K562 (cell line): ENCODE data around the gene FGF13.

ENCODE experiments used
- EP300 ChIP-seq: IDR thresholded peaks from 2 replicates; pipeline ENCODE4 v1.6.1; 2012; ENCODE audit warnings: low read length, improper control_type of control experiment
- LARP7 ChIP-seq: fragments of 450-650 bp; IDR thresholded peaks from 2 replicates; pipeline ENCODE4 v1.6.1; 2016
- NCOA1 ChIP-seq: fragments of 450-650 bp; IDR thresholded peaks from 2 replicates; pipeline ENCODE4 v1.6.1; 2016; ENCODE audit warnings: low read depth
- POLR2A ChIP-seq: fragments of 450-650 bp; conservative IDR thresholded peaks from 2 replicates; pipeline ENCODE4 v1.6.1; 2016
- POLR2AphosphoS5 ChIP-seq: IDR thresholded peaks from 2 replicates; pipeline ENCODE4 v1.6.1; 2011; ENCODE audit warnings: mild to moderate bottlenecking, low read depth, low read length, moderate library complexity; ENCODE audit not compliant: control insufficient read depth, insufficient read depth
- TBL1XR1 ChIP-seq, 2 experiments: IDR thresholded peaks; 2 replicates each; pipeline ENCODE4 v1.6.1; 2012; ENCODE audit warnings: improper control_type of control experiment in 2 of 2, low read length in 2 of 2, mild to moderate bottlenecking in 1 of 2
- USF2 ChIP-seq: sonication (generic); formaldehyde crosslinking; IDR thresholded peaks from 2 replicates; pipeline ENCODE4 v1.5.0; 2020; ENCODE audit warnings: missing genetic modification reagents
- ZNF76 ChIP-seq: fragments of 250-450 bp; sonication (Bioruptor Pico); IDR thresholded peaks from 2 replicates; pipeline ENCODE4 v1.4.0; 2020; ENCODE audit warnings: mild to moderate bottlenecking, moderate library complexity, borderline replicate concordance
- TF ChIP-seq, protein P1 (sequence below): sonication (generic); formaldehyde crosslinking; IDR thresholded peaks from 2 replicates; pipeline ENCODE4 v1.8.1; 2023; ENCODE audit warnings: mild to moderate bottlenecking, missing genetic modification reagents

DNA sequence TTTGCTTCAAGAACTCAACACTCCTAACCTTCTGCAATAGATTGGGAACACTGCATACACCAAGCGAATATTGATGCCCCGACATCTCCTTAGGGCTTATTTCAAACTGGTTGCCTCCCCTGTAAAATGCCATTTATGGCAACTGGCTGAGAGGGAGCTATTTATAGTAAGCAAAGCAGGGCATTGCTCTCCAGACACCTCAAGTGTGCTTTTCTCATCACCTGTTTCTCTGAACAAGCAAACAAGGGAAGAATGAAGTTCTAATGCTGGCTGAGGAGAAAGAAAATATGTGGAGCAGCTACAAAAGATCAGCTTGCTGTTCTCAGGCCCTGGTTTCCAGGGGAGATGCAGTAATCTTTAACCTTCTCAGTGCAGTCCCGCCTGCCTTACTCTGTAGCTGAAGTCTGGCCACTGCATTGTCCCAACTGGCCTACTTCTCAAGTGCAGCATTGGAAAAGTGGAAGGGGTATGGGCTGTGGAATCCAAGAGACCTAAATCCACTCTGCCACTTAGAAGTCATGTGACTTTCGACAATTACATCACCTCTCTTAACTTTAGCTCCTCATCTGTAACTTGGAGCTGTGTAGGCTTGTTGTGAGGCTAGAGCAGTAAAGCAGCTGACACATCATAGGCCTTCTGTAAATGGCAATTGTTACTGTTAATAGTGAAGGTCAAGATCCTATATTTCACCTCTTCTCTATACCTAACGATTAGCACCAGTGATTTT is 47.9 kb upstream of the FGF13 start:
- TF ChIP-seq EP300 (no peak), NCOA1 (no peak), LARP7 (no peak), POLR2AphosphoS5 (no peak), ZNF76 (no peak), TBL1XR1 (IDR thresholded peaks at IDR 0.05; ENCODE audit: low read length in 2 of 2) (no peak), POLR2A (no peak), USF2 (no peak)
- TF ChIP-seq, protein P1, sequence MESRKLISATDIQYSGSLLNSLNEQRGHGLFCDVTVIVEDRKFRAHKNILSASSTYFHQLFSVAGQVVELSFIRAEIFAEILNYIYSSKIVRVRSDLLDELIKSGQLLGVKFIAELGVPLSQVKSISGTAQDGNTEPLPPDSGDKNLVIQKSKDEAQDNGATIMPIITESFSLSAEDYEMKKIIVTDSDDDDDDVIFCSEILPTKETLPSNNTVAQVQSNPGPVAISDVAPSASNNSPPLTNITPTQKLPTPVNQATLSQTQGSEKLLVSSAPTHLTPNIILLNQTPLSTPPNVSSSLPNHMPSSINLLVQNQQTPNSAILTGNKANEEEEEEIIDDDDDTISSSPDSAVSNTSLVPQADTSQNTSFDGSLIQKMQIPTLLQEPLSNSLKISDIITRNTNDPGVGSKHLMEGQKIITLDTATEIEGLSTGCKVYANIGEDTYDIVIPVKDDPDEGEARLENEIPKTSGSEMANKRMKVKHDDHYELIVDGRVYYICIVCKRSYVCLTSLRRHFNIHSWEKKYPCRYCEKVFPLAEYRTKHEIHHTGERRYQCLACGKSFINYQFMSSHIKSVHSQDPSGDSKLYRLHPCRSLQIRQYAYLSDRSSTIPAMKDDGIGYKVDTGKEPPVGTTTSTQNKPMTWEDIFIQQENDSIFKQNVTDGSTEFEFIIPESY = no peak
